Neural crest cell (in vitro differentiated cells): ENCODE data around the gene ZC3HAV1L. TPM values are rescaled to one million over a fixed set of nuclear protein-coding genes. Genes with fewer than 3 reads are reported as not detected.

Experiments used
- DNase-seq: peaks from one replicate; pipeline ENCODE4 v3.0.0; 2021; ENCODE audit warnings: low read depth, mixed read lengths, low spot score
- H3K27ac Mint-ChIP-seq: one replicate; pipeline ENCODE4 v1.8.0; 2021; ENCODE audit warnings: mild to moderate bottlenecking, mixed read lengths; ENCODE audit not compliant: unreplicated experiment
- H3K27me3 Mint-ChIP-seq: 2 replicates; pipeline ENCODE4 v1.8.0; 2021; ENCODE audit warnings: low read depth, mild to moderate bottlenecking, mixed read lengths
- H3K36me3 Mint-ChIP-seq: 2 replicates; pipeline ENCODE4 v1.8.0; 2021; ENCODE audit warnings: low read depth, mild to moderate bottlenecking, mixed read lengths
- H3K4me1 Mint-ChIP-seq: 2 replicates; pipeline ENCODE4 v1.8.0; 2021; ENCODE audit warnings: mixed read lengths
- H3K4me3 Mint-ChIP-seq: one replicate; pipeline ENCODE4 v1.8.0; 2021; ENCODE audit warnings: mild to moderate bottlenecking, mixed read lengths
- H3K9me3 Mint-ChIP-seq: 2 replicates; pipeline ENCODE4 v1.8.0; 2021; ENCODE audit warnings: mixed read lengths
- total RNA-seq: library from RNA; stranded (reverse); gene quantifications from 2 replicates; pipeline ENCODE4 v1.2.1, GENCODE V29; 2021
- TF ChIP-seq, protein P1 (sequence below): fragments of 200-600 bp; sonication (generic); conservative IDR thresholded peaks from 2 replicates; pipeline ENCODE4 v1.5.0; 2021; ENCODE audit warnings: antibody characterized with exemption, mild to moderate bottlenecking

ZC3HAV1L gene
- total RNA-seq, 1 donor from 2014 or later = 0.44 TPM

DNA sequence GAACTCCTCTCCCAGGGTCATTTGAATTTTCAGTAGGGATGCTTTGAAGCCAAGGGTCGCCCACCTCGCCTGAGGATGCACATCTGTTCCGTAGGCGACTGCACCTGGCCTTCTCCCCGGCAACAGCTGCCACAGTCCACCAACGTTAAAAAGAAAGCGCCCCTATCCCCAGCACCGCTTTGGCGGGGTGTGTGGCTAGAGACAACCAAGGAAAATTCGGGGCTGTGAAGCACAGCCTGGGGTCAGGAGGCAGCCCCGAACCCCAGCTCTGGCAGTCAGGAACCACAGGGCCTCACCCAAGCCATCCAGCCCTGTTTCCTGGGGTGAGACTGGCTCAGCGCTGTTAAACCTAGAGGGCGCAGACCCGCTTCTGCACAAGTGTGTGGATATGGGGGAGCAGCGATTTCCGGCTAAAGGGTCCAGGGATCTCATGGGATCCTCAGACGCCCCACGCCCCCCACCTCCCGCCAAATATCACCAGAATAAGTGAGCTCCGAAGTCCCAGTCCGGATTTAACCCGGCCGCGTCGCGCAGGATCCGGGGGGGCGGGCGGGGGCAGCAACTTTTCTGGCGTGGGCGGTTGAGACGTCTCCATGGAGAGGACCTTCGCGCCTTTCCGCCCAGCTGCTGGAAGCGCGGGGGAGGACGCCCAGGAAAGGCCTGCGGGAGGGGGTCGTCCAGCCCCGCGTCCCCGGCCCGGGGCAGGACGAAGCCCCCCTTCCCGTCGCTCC lies 822 bp downstream of the ZC3HAV1L start:
- no peak for DNase-seq

DNA sequence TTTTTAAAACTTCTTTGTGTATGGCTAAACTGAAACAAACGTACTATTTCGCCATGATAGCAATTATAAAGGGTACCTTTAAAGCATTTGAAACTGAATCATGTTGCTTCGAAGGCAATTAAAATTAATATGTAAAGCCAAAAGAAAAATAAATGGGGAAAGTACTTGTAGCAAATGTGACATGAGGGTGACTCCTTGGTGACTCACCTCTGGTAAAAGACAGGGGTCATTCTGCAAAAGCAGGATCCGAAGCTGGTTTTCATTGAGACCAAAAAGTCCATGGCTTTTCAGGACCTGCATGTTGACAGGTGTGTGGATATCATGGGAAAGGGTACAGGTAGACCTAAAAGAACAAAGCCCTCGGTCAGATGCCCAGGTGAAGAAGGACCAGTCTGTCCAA lies 1.5 kb downstream of the ZC3HAV1L start:
- TF ChIP-seq, protein P1, sequence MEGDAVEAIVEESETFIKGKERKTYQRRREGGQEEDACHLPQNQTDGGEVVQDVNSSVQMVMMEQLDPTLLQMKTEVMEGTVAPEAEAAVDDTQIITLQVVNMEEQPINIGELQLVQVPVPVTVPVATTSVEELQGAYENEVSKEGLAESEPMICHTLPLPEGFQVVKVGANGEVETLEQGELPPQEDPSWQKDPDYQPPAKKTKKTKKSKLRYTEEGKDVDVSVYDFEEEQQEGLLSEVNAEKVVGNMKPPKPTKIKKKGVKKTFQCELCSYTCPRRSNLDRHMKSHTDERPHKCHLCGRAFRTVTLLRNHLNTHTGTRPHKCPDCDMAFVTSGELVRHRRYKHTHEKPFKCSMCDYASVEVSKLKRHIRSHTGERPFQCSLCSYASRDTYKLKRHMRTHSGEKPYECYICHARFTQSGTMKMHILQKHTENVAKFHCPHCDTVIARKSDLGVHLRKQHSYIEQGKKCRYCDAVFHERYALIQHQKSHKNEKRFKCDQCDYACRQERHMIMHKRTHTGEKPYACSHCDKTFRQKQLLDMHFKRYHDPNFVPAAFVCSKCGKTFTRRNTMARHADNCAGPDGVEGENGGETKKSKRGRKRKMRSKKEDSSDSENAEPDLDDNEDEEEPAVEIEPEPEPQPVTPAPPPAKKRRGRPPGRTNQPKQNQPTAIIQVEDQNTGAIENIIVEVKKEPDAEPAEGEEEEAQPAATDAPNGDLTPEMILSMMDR = no peak
- H3K36me3 Mint-ChIP-seq = no peaks in the 10 kb centered on the region
- H3K4me1 Mint-ChIP-seq = no peaks in the 10 kb centered on the region
- no peak overlapping the region for H3K4me3 Mint-ChIP-seq
- no peak for DNase-seq
- peaks cover 8% of the 10 kb centered on the region for H3K27me3 Mint-ChIP-seq
- H3K27ac Mint-ChIP-seq = no peak overlapping the region
- H3K9me3 Mint-ChIP-seq = no peaks in the 10 kb centered on the region

More for the DNA sequence above, 822 bp downstream of the ZC3HAV1L start:
- TF ChIP-seq, protein P1 = no peak
- H3K9me3 Mint-ChIP-seq = no peaks in the 10 kb centered on the region
- no peak overlapping the region for H3K27ac Mint-ChIP-seq
- no peaks in the 10 kb centered on the region for H3K36me3 Mint-ChIP-seq
- H3K4me1 Mint-ChIP-seq = no peaks in the 10 kb centered on the region
- H3K27me3 Mint-ChIP-seq = peaks cover 11% of the 10 kb centered on the region
- no peak overlapping the region for H3K4me3 Mint-ChIP-seq

DNA sequence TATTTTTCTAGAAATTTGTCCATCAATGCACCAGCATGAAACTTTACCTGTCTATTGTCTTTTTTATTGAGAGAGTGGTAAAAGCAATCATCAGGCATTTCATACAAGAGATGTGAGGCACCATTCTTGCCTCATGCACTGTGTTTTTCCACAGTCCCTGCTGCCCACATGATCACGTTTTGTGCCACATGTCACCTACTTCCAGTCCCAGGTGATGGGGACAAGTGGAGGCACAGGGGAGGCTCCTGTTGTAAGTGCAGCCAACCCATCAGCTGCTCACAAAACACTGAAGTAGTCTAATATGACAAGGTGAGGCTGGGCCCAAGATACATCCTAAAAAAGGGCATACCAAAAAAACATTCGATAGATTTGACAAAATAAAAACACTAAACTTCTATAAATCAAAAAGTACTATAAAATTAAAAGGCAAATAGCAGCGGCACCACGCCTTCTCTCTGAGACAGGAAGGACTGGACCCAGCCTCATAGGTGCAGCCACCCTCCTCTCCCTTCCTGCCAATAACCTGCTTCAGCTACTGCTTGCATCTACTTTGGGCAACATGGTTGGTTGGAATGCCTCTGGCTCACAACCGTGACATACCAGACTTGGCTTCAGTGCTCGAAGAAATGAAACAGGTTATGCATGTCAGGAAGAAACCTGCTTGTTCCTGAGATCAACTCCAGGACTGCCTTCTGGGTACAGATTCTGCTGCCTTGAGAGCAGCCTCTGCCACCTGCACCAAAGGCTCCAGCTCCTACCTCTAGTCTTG lies 2.3 kb downstream of the ZC3HAV1L start:
- no peak for DNase-seq
- TF ChIP-seq, protein P1 = no peak
- Mint-ChIP-seq H3K36me3 (no peaks in the 10 kb centered on the region), H3K4me1 (no peaks in the 10 kb centered on the region), H3K27ac (no peak overlapping the region), H3K4me3 (no peak overlapping the region), H3K9me3 (no peaks in the 10 kb centered on the region), H3K27me3 (peaks cover 7% of the 10 kb centered on the region)

DNA sequence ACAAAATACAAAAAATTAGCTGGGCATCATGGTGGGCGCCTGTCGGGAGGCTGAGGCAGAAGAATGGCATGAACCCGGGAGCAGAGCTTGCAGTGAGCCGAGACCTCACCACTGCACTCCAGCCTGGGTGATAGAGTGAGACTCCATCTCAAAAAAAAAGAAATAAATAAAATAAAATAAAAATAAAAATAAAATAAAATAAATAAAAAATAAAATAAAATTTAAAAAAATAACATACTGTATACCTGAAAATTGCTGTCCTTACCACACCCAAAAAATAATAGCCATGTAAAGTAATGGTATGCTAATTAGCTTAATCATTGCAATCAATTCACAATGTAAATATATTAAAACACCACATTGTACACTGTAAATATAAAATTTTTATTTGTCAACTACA lies 3.4 kb downstream of the ZC3HAV1L start:
- H3K27ac Mint-ChIP-seq = no peak overlapping the region
- no peak overlapping the region for H3K4me3 Mint-ChIP-seq

DNA sequence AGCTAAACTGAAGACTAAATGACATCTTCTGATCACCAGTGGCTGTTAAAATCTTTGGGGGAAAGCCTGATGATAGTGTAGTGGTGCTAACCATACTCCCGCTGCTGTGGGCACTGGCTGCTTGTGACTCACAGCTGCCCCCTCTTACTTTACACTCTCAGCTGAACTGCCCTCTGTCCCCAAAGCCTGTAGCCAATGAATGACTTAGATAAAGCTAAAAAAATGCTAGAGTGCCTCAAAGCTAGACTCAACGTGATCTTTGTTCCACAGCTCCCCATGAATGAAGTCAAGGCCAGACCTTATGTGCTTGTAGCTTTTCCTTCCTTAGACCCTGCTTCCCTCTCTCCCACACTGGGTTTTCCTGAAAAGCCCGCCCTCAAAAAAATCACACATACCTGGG lies 6.5 kb downstream of the ZC3HAV1L start:
- no peaks in the 10 kb centered on the region for H3K36me3 Mint-ChIP-seq
- no peaks in the 10 kb centered on the region for H3K4me1 Mint-ChIP-seq
- no peak for DNase-seq
- H3K27ac Mint-ChIP-seq = no peak overlapping the region
- TF ChIP-seq, protein P1 = no peak
- H3K4me3 Mint-ChIP-seq = no peak overlapping the region
- H3K27me3 Mint-ChIP-seq = no peaks in the 10 kb centered on the region
- no peaks in the 10 kb centered on the region for H3K9me3 Mint-ChIP-seq

More for the DNA sequence above, 3.4 kb downstream of the ZC3HAV1L start:
- Mint-ChIP-seq H3K36me3 (no peaks in the 10 kb centered on the region), H3K9me3 (no peaks in the 10 kb centered on the region), H3K4me1 (no peaks in the 10 kb centered on the region), H3K27me3 (peaks cover under 1% of the 10 kb centered on the region)
- no peak for DNase-seq
- TF ChIP-seq, protein P1 = no peak
